HG02798 (cell line): Measurements from ENCODE around the gene GINS1.

ENCODE experiments used
- ATAC-seq: cut with Tn5 transposase; IDR thresholded peaks from one replicate; pipeline ENCODE4 v1.9.1; 2021; ENCODE audit warnings: mild to moderate bottlenecking; ENCODE audit not compliant: unreplicated experiment, poor library complexity

The GINS1 gene

DNA sequence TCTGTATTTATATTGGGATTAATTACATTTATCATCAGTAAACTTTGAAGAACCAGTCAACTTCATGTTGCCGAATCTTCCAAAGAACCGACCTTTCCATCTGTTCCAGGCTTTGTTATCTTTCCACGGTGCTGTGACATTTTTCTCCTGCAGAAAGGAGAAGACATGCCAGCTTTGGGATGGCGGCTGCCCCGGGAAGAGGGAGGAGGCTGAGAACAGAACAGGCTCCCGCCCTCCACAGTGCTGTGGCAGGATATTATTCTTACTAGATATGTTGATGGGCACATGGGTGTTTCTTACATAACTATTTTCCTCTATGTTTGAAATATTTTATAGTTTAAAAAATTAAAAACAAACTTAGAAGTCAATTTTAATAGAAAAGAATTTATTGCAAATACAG, 44.9 kb downstream of the GINS1 start:
- ATAC-seq: no peak

DNA sequence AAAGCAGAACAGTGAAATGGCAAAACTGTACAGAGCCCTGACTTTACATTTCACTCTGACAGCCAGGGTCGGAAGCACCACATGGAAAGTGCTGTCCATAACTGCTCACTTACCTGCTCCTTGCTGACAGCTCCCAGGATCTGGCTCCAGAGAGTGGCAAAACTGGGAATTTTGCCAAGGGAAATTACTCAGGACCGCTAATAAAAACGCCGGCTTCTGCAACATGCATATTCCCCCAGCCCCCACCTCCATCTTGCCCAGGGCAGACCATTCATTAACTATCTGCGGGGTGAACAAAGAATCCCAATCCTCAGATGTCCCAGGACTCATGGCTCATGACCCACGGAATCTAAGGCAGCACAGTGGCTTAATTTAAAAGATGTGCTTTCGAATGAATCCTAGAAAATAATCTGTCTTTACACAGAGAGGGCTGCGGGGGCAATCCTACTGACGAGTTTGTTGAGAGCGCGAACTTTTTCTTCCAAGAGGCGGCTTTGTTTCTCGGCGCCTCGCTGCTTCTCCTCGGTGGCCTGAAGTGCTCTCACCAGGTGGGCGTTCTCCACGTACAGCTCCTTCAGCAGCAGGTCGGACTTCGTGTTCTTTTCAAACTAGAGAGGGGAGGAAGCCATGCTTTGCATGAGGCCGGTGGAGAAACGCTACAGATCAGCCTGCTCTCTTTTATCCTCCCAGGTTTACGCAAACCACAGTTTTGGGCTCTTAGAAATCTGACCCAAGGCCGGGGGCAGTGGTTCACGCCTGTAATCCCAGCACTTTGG, 45.8 kb downstream of the GINS1 start:
- ATAC-seq: no peak

DNA sequence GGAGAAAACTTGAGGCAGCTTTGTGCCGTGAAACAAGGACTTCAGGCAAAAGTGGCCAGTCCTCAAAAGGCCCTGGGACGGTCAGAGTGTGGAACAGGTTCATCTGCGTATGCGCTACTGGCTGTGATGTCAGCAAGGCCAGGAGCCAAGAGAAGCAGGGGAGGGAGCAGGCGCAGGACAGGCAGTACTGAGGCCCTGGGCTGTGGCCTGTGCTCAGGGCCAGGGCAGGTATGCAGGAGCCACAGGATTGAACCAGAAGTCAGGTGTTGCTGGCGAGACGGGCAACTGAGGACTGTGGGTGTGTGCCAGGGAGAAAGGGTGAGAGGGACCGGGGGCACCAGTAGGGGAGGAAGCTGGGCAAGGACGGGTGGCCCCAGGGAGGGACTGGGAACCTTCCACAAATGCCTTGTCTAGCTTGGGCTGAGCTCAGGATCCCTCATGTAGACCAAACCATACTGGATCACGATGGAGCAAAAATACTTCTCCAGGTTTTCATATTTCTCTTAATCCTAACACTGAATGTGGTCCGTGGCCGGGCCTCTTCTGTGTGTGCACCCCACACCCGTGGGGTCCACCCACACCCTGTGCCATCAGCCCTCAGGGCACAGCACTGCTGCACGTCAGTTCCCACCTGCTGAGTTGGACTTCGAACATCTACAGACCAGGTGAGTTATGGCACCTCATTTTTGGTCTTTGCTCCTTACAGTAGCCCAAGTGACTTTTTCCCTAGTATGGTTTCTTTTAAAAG, 46.9 kb downstream of the GINS1 start:
- ATAC-seq: no peak

DNA sequence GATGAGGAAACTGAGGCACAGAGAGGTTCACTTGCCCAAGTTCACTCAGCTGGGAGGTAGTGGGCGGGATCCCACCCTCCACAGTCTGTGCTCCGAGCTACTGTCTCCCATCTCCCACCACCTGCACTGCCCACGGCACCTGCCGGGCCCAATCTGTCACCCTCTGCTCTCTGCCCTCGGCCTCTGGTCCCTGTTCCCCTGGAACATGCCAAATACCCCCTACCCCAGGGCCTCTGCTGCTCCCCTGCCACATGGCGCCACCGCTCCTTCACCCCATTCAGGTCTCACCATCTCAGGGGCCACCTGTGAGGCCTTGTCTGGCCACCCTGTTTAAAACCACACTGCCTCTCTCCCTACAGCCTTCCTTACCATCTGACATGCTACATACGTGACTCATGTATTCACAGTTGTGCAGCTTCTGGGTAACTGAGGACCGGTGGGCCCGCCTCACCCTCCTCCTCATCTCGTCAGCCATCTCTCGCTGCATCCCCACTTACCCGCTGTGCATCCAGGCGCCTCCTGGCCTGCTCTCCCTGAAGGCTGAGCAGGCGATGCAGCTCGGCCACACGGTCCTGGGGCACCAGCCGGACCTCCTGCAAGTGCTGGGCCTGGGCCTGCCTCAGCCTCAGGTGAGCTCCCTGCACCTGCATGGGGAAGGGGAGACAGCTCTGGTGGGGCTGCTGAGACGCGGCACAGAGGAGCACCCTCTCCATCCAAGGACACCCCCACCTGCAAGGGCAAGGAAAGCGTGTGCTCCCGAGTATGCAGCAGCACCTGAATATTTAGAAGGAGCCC, 50.6 kb downstream of the GINS1 start:
- ATAC-seq: no peak

DNA sequence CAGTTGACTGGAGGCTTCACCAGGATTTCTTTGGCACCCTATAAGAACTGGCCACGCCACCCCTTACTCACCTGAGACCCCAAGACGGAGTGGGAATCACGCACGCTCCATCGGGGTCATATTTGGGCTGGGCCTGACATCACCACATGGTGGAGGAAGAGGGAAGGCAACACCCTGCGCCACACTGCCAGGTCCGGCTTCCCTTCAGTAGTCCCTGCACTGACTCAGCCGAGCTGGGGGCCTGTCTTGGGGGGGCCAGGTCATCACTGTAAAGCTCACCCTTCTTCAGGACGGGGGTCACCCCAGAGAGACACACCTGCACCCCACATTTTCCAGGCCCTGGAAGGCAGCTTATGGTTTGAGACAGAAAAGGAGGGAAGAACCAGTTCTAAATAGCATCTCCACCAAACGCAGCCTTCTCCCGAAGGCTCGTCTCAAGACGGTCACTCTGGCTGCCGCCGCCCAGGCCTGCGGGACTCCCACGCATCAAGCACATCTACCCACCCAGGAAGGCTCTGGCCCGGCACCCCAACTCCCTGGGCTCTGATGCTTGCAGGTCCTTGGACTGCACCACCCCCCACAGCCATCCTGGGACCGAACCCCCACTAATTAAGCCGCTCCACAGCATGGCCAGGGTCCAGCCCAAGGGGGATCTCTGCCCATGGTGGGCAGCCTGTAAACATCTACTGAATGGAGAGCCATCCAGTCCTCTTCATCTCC, 51.8 kb downstream of the GINS1 start:
- ATAC-seq: no peak

- ATAC-seq: no peak
Observed at GRCh38 chr20:25459916-25460535, 52.6 kb downstream of the GINS1 start.

GRCh38 chr20:25460566-25461280, 53.2 kb downstream of the GINS1 start:
- ATAC-seq: no peak

- no peak for ATAC-seq
Observed at GRCh38 chr20:25461281-25461650, 53.8 kb downstream of the GINS1 start.

DNA sequence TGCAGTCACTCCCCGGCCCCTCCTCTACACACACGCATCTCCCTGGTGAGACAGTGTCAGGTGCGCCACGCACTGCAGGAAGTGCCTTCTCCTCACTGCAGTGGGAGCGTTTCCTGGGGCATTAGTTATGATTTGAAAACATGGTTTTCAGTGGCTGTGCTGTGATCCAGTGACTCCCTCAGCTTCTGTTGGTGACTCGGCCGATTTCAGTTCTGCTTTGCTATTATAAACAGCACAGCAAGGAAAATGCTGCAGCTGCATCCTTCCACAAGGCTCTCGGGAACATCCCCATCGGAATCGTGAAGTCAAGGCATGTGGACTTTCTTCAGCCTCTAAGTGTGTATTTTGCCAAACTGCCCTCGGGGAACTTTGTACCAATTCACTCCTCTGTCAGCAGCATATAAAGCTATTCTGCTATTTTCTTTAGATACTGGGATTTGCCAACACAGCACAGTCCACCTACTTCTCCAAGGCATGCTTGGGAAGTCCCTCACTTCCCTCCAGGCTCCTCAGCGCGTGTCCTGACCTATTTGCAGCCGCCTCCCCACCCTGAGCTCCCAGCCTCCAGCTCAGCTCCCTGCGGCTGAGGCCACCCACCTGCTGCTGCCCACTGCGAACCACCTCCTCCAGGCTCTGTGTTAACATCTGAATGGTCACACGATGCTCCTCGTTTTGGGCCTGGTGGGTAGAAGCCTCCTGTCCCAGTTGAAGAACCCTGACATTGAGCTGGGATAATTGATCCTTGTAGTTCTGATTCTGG, 54.5 kb downstream of the GINS1 start:
- ATAC-seq: no peak

DNA sequence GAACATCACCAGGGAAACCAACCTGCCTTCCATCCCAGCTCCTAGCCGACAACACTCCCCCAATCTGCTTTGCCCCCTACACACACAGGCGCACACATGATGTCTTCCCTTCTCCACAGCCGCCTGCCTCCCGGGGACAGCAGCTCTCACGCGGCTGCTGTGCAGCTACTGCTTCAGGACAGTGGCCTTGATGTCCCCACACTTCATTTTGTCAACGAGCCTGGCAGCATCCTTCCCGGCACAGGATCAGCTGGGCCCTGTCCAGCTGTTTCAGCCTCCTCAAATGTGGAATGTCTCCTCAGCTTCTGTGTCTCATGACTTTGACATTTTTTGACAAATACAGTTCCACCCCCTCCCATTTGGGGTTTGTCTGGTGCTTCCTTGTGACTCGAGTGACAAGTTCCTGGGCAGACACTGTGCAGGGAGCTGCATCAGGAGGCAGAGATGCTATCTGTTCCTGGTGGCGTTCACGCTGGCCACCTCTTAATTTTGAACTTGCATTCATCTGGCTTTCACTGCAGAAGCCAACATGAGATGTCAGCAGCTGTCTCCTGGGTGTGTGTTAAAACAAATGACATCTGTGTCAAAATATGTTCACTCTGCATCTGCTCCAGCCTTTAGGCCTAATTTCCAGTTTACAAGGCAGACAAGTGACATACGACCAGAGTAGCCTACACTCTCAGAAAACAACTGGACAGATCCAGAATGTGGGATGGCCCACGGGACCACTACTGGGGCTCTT, 57.2 kb downstream of the GINS1 start:
- ATAC-seq: no peak

GRCh38 chr20:25465243-25466135, 58.0 kb downstream of the GINS1 start:
- no peak for ATAC-seq

DNA sequence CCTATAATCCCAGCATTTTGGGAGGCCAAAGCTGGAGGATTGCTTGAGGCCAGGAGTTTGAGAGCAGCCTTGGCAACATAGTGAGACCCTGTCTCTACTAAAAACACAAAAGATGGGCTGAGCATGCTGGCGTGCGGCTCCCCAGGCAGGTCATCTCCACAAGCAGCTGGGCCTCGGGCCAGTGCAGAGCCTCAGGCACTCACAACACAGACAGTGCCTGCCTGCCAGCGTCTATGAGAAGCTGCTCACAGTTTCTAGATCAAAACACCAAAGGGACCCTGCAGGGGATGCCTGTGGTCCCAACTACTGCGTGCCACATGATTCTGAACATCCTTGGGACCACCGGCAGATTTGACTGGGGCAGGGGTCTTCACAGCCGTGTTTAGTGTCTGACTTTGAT, 59.4 kb downstream of the GINS1 start:
- no peak for ATAC-seq

DNA sequence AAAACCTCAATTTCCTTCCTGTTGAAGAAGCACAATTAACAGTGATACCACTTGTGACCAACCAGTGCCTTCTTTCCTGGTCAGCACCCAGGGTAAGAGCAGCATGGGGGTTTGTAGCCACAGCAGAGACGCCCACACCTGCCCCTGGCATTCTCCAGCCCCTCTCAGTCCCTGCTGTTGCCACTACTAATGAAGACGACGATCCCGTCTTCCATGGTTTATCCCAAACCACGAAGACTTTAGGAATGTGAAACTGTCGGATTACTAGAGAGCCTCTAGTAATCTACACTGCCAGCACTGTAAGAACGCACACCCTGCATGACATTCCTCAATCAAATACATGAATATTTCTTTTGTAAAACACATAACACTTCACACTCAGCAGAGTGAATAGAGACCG, 60.0 kb downstream of the GINS1 start:
- no peak for ATAC-seq

DNA sequence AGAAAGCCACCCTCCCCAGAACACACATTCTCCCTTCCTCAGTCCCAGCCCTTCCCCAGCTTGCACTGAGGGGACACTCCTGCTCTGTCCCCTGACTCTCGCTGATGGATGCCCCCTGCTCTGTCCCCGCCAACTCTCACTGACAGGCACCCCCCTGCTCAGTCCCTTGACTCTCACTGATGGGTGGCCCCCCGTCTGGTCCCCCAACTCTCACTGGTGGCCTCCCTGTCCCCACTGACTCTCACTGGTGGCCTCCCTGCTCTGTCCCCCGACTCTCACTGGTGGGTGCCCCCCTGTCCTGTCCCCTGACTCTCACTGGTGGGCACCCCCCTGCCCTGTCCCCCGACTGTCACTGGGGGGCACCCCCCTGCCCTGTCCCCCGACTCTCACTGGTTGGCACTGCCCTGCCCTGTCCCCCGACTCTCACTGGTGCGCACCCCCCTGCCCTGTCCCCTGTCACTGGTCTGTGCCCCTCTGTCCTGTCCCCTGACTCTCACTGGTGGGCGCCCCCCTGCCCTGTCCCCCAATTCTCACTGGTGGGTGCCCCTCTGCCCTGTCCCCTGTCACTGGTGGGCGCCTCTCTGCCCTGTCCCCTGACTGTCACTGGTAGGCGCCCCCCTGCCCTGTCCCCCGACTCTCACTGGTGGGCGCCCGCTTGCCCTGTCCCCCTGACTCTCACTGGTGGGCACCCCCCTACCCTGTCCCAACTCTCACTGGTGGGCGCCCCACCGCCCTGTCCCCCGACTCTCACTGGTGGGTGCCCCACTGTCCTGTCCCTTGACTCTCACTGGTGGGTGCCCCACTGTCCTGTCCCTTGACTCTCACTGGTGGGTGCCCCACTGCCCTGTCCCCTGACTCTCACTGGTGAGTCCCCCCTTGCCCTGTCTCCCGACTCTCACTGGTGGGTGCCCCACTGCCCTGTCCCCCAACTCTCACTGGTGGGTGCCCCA, 60.9 kb downstream of the GINS1 start:
- no peak for ATAC-seq

GRCh38 chr20:25469558-25469957, 62.1 kb downstream of the GINS1 start:
- no peak for ATAC-seq

DNA sequence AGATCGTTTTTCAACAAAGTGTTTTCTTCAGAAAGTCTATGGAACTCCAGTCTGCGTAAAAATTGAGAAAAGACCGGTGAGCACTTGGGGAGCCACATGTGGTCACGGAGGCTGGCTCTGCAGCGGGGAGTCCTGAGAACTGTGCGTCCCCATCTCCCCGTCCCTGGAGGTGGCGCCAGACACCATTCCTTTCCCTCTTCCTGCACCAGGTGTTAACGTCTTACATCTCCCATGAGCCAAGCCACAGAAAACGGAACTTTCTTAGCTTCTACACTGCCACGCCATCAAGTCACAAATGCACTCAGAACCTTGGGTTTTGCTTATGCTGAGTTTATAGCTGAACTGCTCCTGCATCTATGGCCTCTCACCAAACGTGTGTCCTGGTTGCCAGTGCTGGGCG, 62.6 kb downstream of the GINS1 start:
- ATAC-seq: peak; percentile 89
